GM18870 (cell line): ENCODE measurements around the gene TMEM151B.

Experiments
- ATAC-seq: cut with Tn5 transposase; IDR thresholded peaks from one replicate; pipeline ENCODE4 v1.9.1; 2021; ENCODE audit warnings: moderate library complexity; ENCODE audit not compliant: unreplicated experiment

The TMEM151B gene

GRCh38 chr6:44277763-44278162, 7.5 kb downstream of the TMEM151B start:
- ATAC-seq = no peak

- no peak for ATAC-seq
Measured at GRCh38 chr6:44278315-44278714, 8.1 kb downstream of the TMEM151B start.

GRCh38 chr6:44278774-44279697, 8.8 kb downstream of the TMEM151B start:
- no peak for ATAC-seq

- no peak for ATAC-seq
Measured at GRCh38 chr6:44284121-44284520, 13.9 kb downstream of the TMEM151B start.

- no peak for ATAC-seq
Measured at GRCh38 chr6:44284867-44285266, 14.6 kb downstream of the TMEM151B start.

- no peak for ATAC-seq
Measured at GRCh38 chr6:44285552-44286284, 15.5 kb downstream of the TMEM151B start.

- ATAC-seq = no peak
Measured at GRCh38 chr6:44286285-44286565, 16.0 kb downstream of the TMEM151B start.

- no peak for ATAC-seq
Measured at GRCh38 chr6:44286747-44287146, 16.5 kb downstream of the TMEM151B start.

- no peak for ATAC-seq
Measured at GRCh38 chr6:44289726-44290260, 19.5 kb downstream of the TMEM151B start.

- no peak for ATAC-seq
Measured at GRCh38 chr6:44291841-44292240, 21.6 kb downstream of the TMEM151B start.

GRCh38 chr6:44292661-44293365, 22.6 kb downstream of the TMEM151B start:
- no peak for ATAC-seq

GRCh38 chr6:44294832-44295791, 24.9 kb downstream of the TMEM151B start:
- ATAC-seq = no peak

- no peak for ATAC-seq
Measured at GRCh38 chr6:44297063-44298038, 27.1 kb downstream of the TMEM151B start.

- ATAC-seq = no peak
Measured at GRCh38 chr6:44298055-44298803, 28.0 kb downstream of the TMEM151B start.

- no peak for ATAC-seq
Measured at GRCh38 chr6:44298864-44299263, 28.6 kb downstream of the TMEM151B start.

- ATAC-seq = no peak
Measured at GRCh38 chr6:44300292-44300823, 30.1 kb downstream of the TMEM151B start.

GRCh38 chr6:44301106-44301505, 30.9 kb downstream of the TMEM151B start:
- ATAC-seq = no peak
